Measurements from ENCODE around the gene CRY2.
A peak's percentile ranks its signal among the peaks of the same experiment; 100 is the strongest.

The CRY2 gene

DNA sequence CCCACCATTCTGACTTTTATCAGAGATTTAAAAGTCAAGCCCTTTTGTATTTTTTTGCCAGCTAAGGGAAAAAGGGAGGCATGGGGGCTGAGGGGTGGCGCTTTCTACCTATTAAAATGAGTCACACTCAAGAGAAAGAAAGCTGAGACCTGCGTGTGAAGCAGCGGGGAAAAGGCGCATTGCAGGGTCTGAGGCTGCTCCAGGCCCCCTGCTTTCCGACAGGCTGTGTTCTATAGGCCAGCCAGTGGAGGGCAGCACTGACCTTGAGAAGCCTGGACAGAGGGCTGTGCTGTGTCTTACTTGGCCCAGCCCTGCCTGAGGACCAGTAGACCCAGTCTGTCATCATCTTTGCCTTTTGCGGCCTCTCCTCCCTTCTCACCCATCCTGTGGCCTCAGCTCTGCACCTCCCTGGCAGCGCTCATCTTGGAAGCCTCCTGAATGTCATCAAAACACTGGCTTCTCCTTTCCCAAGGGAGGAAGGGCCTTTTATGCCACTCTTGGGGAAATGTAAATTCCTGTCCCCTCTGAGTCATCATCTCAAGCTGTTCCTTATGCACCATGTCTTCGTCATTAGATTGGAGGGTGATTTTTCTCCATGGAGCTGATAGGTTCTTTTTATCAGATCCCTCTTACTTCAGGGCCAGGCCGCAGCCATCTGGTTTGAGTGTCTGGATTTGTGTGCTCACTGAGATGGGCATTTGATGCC lies 25.5 kb downstream of the CRY2 start:
- Mint-ChIP-seq H3K27me3 (ENCODE audit: low read depth) (no peaks in the 10 kb centered on the region), H3K27ac (no peak overlapping the region), H3K36me3 (ENCODE audit: low read depth) (peaks cover 43% of the 10 kb centered on the region), H3K4me3 (no peak overlapping the region), H3K4me1 (no peaks in the 10 kb centered on the region), H3K9me3 (no peaks in the 10 kb centered on the region)
- TF ChIP-seq, protein P1, sequence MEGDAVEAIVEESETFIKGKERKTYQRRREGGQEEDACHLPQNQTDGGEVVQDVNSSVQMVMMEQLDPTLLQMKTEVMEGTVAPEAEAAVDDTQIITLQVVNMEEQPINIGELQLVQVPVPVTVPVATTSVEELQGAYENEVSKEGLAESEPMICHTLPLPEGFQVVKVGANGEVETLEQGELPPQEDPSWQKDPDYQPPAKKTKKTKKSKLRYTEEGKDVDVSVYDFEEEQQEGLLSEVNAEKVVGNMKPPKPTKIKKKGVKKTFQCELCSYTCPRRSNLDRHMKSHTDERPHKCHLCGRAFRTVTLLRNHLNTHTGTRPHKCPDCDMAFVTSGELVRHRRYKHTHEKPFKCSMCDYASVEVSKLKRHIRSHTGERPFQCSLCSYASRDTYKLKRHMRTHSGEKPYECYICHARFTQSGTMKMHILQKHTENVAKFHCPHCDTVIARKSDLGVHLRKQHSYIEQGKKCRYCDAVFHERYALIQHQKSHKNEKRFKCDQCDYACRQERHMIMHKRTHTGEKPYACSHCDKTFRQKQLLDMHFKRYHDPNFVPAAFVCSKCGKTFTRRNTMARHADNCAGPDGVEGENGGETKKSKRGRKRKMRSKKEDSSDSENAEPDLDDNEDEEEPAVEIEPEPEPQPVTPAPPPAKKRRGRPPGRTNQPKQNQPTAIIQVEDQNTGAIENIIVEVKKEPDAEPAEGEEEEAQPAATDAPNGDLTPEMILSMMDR (IDR thresholded peaks at IDR 0.05; ENCODE audit: unreplicated experiment in 3 of 3) = peak; percentile 53 to 62 (median 57)

DNA sequence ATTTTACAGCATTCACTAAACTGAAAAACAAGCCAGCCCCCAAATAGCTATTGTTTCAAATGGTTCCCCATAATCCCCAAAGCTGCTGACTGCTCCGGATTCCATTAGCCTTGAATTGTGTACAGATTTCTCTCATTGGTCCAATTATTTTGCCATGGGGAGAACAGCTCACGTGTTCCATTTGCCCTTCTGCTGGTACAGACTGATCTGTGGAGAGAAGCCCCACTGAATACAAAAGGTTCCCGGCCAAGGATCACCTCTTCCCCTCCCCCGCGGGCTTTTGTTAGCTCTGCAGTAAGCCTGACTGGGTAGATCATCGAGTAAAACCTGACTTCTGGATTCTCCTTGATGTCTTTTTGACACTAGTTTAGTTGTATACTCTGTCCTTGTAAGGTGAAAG lies 29.1 kb downstream of the CRY2 start:
- Mint-ChIP-seq H3K9me3 (no peaks in the 10 kb centered on the region), H3K36me3 (ENCODE audit: low read depth) (peaks cover 51% of the 10 kb centered on the region), H3K4me1 (peaks cover 13% of the 10 kb centered on the region), H3K4me3 (no peak overlapping the region), H3K27ac (no peak overlapping the region), H3K27me3 (ENCODE audit: low read depth) (no peaks in the 10 kb centered on the region)
- TF ChIP-seq, protein P1 (IDR thresholded peaks at IDR 0.05; ENCODE audit: unreplicated experiment in 3 of 3) = no peak

DNA sequence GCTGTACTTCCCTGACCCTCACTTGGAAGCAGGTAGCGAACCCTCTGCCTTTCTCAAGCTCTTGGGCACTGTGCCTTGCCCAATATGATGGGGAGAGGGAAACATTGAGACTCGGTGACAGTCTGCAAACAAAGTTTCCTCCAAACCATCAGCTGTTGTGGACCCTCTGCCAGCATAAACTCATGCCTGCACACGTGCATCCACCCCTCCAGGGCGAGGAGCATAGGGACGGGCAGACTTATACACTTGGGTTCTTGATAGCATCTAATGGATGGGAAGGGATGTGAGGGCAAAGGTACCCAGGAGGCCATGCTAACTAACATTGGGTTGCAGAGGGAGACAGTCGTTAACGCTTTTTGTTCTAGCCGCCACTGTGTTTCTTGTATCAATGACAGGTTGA lies 29.9 kb downstream of the CRY2 start:
- Mint-ChIP-seq H3K27ac (no peak overlapping the region), H3K27me3 (ENCODE audit: low read depth) (no peaks in the 10 kb centered on the region), H3K4me3 (no peak overlapping the region), H3K36me3 (ENCODE audit: low read depth) (peaks cover 53% of the 10 kb centered on the region), H3K9me3 (no peaks in the 10 kb centered on the region), H3K4me1 (peaks cover 13% of the 10 kb centered on the region)
- TF ChIP-seq, protein P1 (IDR thresholded peaks at IDR 0.05; ENCODE audit: unreplicated experiment in 3 of 3) = no peak

DNA sequence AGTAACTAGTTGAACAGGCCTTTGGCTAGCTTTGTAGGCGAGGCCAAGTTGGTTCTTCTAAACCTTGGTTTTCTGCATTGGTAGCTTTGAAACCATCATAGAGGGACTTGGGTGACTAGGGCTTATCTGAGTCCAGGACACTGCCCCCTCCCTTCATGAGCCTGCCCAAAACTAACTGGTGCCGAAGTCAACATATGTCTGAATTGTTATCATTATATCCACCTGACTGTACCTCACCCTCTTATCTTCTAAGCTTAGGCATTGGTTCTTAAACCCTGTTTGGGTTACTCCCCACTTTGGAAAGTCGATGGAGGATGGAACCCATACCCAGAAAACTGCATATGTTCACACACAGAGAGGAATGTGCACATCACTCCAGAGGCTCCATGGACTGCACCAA lies 30.6 kb downstream of the CRY2 start:
- peaks cover 55% of the 10 kb centered on the region for H3K36me3 Mint-ChIP-seq (ENCODE audit: low read depth)
- no peaks in the 10 kb centered on the region for H3K9me3 Mint-ChIP-seq
- no peak overlapping the region for H3K27ac Mint-ChIP-seq
- no peaks in the 10 kb centered on the region for H3K27me3 Mint-ChIP-seq (ENCODE audit: low read depth)
- TF ChIP-seq, protein P1 (IDR thresholded peaks at IDR 0.05; ENCODE audit: unreplicated experiment in 3 of 3) = no peak
- no peak overlapping the region for H3K4me3 Mint-ChIP-seq
- H3K4me1 Mint-ChIP-seq = peaks cover 13% of the 10 kb centered on the region

DNA sequence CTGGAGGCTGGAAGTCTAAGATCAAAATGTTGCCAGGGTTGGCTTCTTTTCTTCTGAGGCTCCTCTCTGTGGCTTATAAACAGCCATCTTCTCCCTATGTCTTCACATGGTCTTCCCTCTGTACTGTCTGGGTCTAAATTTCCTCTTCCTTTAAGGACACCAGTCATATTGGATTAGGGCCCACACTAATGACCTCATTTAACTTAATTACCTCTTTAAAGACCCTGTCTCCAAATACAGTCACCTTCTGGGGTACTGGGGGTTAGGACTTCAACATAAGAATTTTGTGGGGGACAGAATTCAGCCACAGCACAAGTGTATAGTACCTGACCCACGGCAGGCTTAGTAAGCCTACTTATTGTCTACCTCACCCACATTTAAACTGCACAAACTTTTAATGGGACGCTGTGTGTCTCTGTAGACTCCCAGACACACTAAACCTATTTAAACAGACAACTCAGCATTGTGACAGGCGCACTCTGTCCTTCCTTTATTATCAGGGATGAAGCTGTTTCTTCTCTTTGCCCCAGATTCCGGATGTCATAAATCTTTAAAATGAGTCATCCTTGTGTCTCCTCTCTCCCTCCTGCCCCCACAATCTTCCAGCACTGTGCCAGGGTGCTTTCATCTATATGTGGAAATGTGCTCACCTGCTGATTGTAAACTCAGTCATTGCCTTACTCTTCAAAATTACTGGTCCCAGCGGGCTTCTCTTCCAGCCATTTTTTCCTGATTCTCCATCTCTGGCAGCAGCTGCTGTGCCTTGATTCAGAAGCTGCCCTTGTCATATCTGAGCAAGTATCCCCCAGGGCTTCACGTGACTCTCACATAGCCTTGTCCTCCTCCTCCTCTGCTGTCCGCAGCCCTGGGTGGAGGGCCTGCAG lies 32.8 kb downstream of the CRY2 start:
- Mint-ChIP-seq H3K4me1 (peaks cover 13% of the 10 kb centered on the region), H3K27ac (no peak overlapping the region), H3K27me3 (ENCODE audit: low read depth) (peaks cover 12% of the 10 kb centered on the region), H3K4me3 (no peak overlapping the region), H3K9me3 (no peaks in the 10 kb centered on the region), H3K36me3 (ENCODE audit: low read depth) (peaks cover 45% of the 10 kb centered on the region)
- TF ChIP-seq, protein P1 (IDR thresholded peaks at IDR 0.05; ENCODE audit: unreplicated experiment in 3 of 3) = no peak

Data from nephron (organoid).